SU-DHL-6 (cell line): Measurements from ENCODE around the gene AMN.

Experiments used
- H2AFZ ChIP-seq: fragments of 200-600 bp; sonication (generic); 2 replicates; pipeline ENCODE4 v1.6.1; 2014; ENCODE audit warnings: low read depth, mild to moderate bottlenecking, moderate library complexity, mixed read lengths, antibody characterized with exemption, low read length; ENCODE audit not compliant: severe bottlenecking
- H3F3A ChIP-seq: fragments of 200-600 bp; shearing (Covaris generic); 2 replicates; pipeline ENCODE4 v1.6.0; 2016; ENCODE audit warnings: antibody characterized with exemption, mild to moderate bottlenecking; ENCODE audit not compliant: insufficient read depth
- H3K27ac ChIP-seq: fragments of 200-600 bp; sonication (generic); 2 replicates; pipeline ENCODE4 v1.5.1; 2016; ENCODE audit warnings: low read depth, mild to moderate bottlenecking, low read length, moderate library complexity, mixed read lengths
- H3K27me3 ChIP-seq: fragments of 200-600 bp; sonication (generic), shearing (Covaris generic); 2 replicates; pipeline ENCODE4 v1.6.0; 2014; ENCODE audit warnings: mild to moderate bottlenecking, low read length
- H3K36me3 ChIP-seq: fragments of 200-600 bp; sonication (generic); 2 replicates; pipeline ENCODE4 v1.6.1; 2014; ENCODE audit warnings: mild to moderate bottlenecking, low read length, mixed read lengths
- H3K4me2 ChIP-seq: fragments of 300-600, 200-600 bp; shearing (Covaris generic), sonication (generic); 2 replicates; pipeline ENCODE4 v1.6.0; 2014; ENCODE audit warnings: low read length, low read depth, mild to moderate bottlenecking; ENCODE audit not compliant: poor library complexity, severe bottlenecking
- H3K4me3 ChIP-seq: fragments of 200-600 bp; sonication (generic); 2 replicates; pipeline ENCODE4 v1.5.1; 2014; ENCODE audit warnings: antibody characterized with exemption, low read length, mild to moderate bottlenecking, mixed read lengths; ENCODE audit not compliant: insufficient read depth, poor library complexity, severe bottlenecking
- H3K79me2 ChIP-seq: fragments of 200-600 bp; sonication (generic); 2 replicates; pipeline ENCODE4 v1.6.1; 2014; ENCODE audit warnings: mild to moderate bottlenecking, low read length, moderate library complexity; ENCODE audit not compliant: insufficient read depth
- H3K9ac ChIP-seq: fragments of 200-600 bp; sonication (generic); 2 replicates; pipeline ENCODE4 v1.7.0; 2014; ENCODE audit warnings: mild to moderate bottlenecking, low read length
- H3K9me2 ChIP-seq: fragments of 200-600 bp; sonication (generic); replicated peaks from 2 replicates; pipeline ENCODE4 v1.6.1; 2014; ENCODE audit warnings: low read length; ENCODE audit not compliant: insufficient read depth
- H3K9me3 ChIP-seq: fragments of 200-600 bp; sonication (generic); 2 replicates; pipeline ENCODE4 v1.6.1; 2014; ENCODE audit warnings: low read length, mixed read lengths; ENCODE audit not compliant: insufficient read depth
- H4K20me1 ChIP-seq: fragments of 200-600 bp; sonication (generic); 2 replicates; pipeline ENCODE4 v1.6.1; 2014; ENCODE audit warnings: low read depth, mild to moderate bottlenecking, antibody characterized with exemption, low read length, moderate library complexity, mixed read lengths
- CTCF ChIP-seq: fragments of 200-600 bp; sonication (generic); IDR thresholded peaks from one replicate; pipeline ENCODE4 v1.5.1; 2017; ENCODE audit warnings: antibody characterized with exemption, mild to moderate bottlenecking, low read length, moderate library complexity; ENCODE audit not compliant: insufficient read depth, poor library complexity, severe bottlenecking
- EZH2phosphoT487 ChIP-seq: fragments of 200-600 bp; sonication (generic), shearing (Covaris generic); conservative IDR thresholded peaks from 2 replicates; pipeline ENCODE4 v1.6.1; 2018; ENCODE audit warnings: mild to moderate bottlenecking, antibody characterized with exemption, low read length, moderate library complexity, mixed read lengths

Gene AMN

DNA sequence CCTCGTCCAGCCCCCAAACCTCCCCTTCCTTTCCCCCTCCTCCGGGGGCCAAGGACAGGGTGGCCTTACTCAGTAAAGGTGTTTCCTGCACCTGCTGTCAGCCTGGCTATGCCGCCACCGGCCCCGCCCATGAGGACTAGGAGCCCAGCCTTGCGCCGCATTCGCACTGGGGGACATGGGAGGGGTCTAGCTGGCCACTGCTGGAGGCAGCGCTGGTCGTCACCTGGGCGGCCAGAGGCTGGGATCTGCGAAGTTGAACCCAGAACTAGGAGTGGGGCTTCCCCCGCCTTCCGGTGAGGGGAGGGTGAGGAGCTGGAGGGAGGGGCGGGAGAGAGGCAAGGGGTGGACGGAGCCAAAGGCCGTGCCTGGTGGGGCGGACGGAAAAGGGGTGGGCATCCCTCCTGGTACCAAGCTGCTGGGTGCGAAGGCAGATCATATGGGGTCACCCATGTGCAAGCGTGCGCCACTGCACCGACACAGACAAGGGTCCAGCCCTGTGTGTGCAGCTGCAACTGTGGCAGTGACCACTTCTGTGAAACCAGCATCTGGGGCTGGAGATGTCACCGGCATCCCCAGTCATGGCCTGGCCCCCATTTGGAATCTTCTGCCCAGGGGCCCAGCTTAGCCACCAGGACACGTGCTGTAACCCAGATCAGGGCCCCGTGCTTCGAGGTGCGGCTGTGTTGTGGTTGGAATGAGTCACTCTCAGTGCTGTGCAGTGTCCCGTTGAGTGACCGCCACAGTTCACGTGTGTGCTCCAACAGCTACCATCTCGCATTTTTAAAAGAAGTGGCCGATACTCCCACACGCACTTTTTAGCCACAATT lies 8.5 kb downstream of the AMN start:
- Histone ChIP-seq H3K9me2 (no peaks in the 10 kb centered on the region), H3K27me3 (no peaks in the 10 kb centered on the region), H3K4me2 (no peak overlapping the region), H4K20me1 (no peaks in the 10 kb centered on the region), H3K9me3 (no peaks in the 10 kb centered on the region), H3K36me3 (no peaks in the 10 kb centered on the region), H3K27ac (no peak overlapping the region), H3K4me3 (no peak overlapping the region), H3K9ac (no peak overlapping the region), H3K79me2 (no peaks in the 10 kb centered on the region), H3F3A (peaks cover 11% of the 10 kb centered on the region), H2AFZ (no peak overlapping the region)
- TF ChIP-seq CTCF, result no peak
- TF ChIP-seq EZH2phosphoT487, result no peak

- TF ChIP-seq EZH2phosphoT487, result no peak
- no peak for TF ChIP-seq CTCF
- no peaks in the 10 kb centered on the region for H3K9me2 ChIP-seq
- H3K27me3 ChIP-seq, result no peaks in the 10 kb centered on the region
- no peak overlapping the region for H3K4me3 ChIP-seq
- no peaks in the 10 kb centered on the region for H4K20me1 ChIP-seq
- no peaks in the 10 kb centered on the region for H3K79me2 ChIP-seq
- no peak overlapping the region for H3K27ac ChIP-seq
- H3F3A ChIP-seq, result peaks cover 13% of the 10 kb centered on the region
- no peaks in the 10 kb centered on the region for H3K36me3 ChIP-seq
- H3K4me2 ChIP-seq, result no peak overlapping the region
- no peaks in the 10 kb centered on the region for H3K9me3 ChIP-seq
- no peak overlapping the region for H2AFZ ChIP-seq
- H3K9ac ChIP-seq, result no peak overlapping the region
Measured at GRCh38 chr14:102931580-102932285, 9.3 kb downstream of the AMN start.

DNA sequence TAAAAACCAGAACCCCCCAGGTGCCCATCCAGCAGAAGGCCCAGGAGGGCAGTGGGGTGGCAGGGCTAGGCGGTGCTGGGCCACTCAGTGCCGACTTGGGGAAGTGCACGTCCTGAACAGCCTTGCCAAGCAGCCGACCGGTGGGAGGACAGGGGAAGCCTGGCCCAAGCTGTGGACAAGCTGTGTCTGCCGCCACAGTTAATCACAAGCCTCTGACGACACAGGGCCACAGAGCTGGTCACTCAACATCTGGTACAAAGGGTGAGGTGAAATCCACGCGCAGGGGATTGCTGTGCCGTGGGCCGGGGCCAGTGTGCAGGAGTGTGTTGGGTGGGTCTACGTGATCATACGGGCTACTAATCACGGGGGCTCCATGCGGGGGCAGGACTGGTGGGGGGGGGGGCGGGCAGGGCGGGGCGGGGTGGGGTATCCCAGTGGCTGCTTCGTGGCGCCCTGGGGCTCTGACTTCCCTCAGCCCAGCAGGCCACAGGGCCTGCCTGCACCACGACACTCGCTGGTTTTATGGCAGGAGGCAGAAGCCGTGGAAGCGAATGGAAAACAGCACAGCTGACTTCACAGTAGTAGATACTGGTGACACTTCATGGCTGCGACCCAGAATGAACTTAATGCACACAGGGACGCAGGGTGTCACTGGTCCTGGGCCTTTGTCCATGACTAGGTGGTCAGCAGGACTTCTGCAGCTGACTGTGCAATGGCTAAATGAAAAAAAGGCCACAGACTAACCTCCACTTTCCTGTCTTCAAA lies 10.2 kb downstream of the AMN start:
- no peak overlapping the region for H3K4me2 ChIP-seq
- no peak overlapping the region for H3K27ac ChIP-seq
- H4K20me1 ChIP-seq, result no peaks in the 10 kb centered on the region
- H3K36me3 ChIP-seq, result no peaks in the 10 kb centered on the region
- H3K9ac ChIP-seq, result no peak overlapping the region
- H3K27me3 ChIP-seq, result no peaks in the 10 kb centered on the region
- no peaks in the 10 kb centered on the region for H3K9me3 ChIP-seq
- TF ChIP-seq EZH2phosphoT487 (no peak), CTCF (no peak)
- no peaks in the 10 kb centered on the region for H3K79me2 ChIP-seq
- no peak overlapping the region for H2AFZ ChIP-seq
- peaks cover 13% of the 10 kb centered on the region for H3F3A ChIP-seq
- H3K9me2 ChIP-seq, result no peaks in the 10 kb centered on the region
- H3K4me3 ChIP-seq, result no peak overlapping the region
